GM19099 (cell line): ENCODE data around the gene TAS2R42.
A peak's percentile ranks its signal among the peaks of the same experiment; 100 is the strongest.

Experiments used
- POLR2A ChIP-seq: IDR thresholded peaks from 3 replicates; pipeline ENCODE4 v1.6.1; 2011; ENCODE audit warnings: low read depth; ENCODE audit not compliant: insufficient read length; ENCODE audit errors: extremely low read depth

Gene TAS2R42

GRCh38 chr12:11186837-11187236, at the start of gene TAS2R42:
Gene TAS2R42 (minus strand): TSS chr12:11186937. CDS start chr12:11186937, 0 bp downstream.
- TF ChIP-seq POLR2A, result no peak

GRCh38 chr12:11233532-11233931, 46.8 kb upstream of the TAS2R42 start:
- TF ChIP-seq POLR2A, result no peak

GRCh38 chr12:11228296-11228879, 41.7 kb upstream of the TAS2R42 start:
- no peak for TF ChIP-seq POLR2A

GRCh38 chr12:11227373-11227772, 40.6 kb upstream of the TAS2R42 start:
- no peak for TF ChIP-seq POLR2A

GRCh38 chr12:11209113-11209512, 22.4 kb upstream of the TAS2R42 start:
- TF ChIP-seq POLR2A, result no peak

GRCh38 chr12:11204173-11204572, 17.4 kb upstream of the TAS2R42 start:
- TF ChIP-seq POLR2A, result no peak

GRCh38 chr12:11202811-11203210, 16.1 kb upstream of the TAS2R42 start:
- TF ChIP-seq POLR2A, result no peak

GRCh38 chr12:11183011-11183410, 3.7 kb downstream of the TAS2R42 start:
- TF ChIP-seq POLR2A, result no peak

- TF ChIP-seq POLR2A, result no peak
Observed at GRCh38 chr12:11182529-11182928, 4.2 kb downstream of the TAS2R42 start.

- TF ChIP-seq POLR2A, result no peak
Observed at GRCh38 chr12:11178250-11178649, 8.5 kb downstream of the TAS2R42 start.

- TF ChIP-seq POLR2A, result no peak
Observed at GRCh38 chr12:11174022-11174421, 12.7 kb downstream of the TAS2R42 start.

GRCh38 chr12:11171969-11172675, 14.6 kb downstream of the TAS2R42 start:
- TF ChIP-seq POLR2A, result no peak

- peak; percentile 94 for TF ChIP-seq POLR2A
Observed at GRCh38 chr12:11171145-11171968, 15.4 kb downstream of the TAS2R42 start, which contains the start of gene SMIM10L1. Gene SMIM10L1 (plus strand): TSS chr12:11171194. CDS start chr12:11171357, 163 bp downstream.

GRCh38 chr12:11170810-11171144, 16.0 kb downstream of the TAS2R42 start:
- no peak for TF ChIP-seq POLR2A

GRCh38 chr12:11166300-11166699, 20.4 kb downstream of the TAS2R42 start:
- TF ChIP-seq POLR2A, result no peak

GRCh38 chr12:11164384-11164783, 22.4 kb downstream of the TAS2R42 start:
- no peak for TF ChIP-seq POLR2A
